T47D (cell line): ENCODE measurements around the gene PFKFB4.

ENCODE experiments used
- DNase-seq, 2 experiments: peaks; one replicate each; pipeline versions ENCODE4 v3.0.0 to v3.0.0-alpha.2; 2011 to 2012; ENCODE audit warnings: low read depth in 1 of 2, low spot score in 1 of 2
- JUND ChIP-seq: IDR thresholded peaks from 2 replicates; pipeline ENCODE4 v1.6.1; 2012; ENCODE audit warnings: low read depth
- in situ Hi-C: cut with HindIII; loops from 2 replicates; pipeline ENCODE4 v1.10.0; 2016; ENCODE audit warnings: low sequenced_read_pairs, low pct_unique_long_range_greater_than_20kb

PFKFB4 gene

GRCh38 chr3:48594417-48595049, 37.9 kb upstream of the PFKFB4 start:
- in situ Hi-C loops, result no loop called here
- no peak for TF ChIP-seq JUND
- no peak for DNase-seq

DNA sequence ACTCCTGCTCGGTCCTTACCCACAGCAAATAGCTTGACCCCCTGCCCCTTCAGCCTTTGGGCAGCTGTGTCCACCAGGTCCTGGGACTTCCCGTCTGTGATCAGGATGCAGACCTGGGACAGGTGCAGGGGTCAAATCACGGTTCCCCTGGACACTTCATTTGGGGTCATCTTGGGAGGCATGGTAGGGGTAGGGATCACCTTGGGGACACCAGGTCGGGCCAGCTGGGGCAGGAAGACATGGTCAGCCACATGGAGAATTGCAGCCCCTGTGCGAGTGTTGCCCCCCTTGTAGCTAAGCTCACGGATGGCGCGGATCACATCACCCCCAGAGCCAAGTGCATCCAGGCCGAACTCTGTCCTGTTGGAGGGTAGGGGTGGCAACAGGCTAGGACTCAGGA, 36.7 kb upstream of the PFKFB4 start:
- no peak for TF ChIP-seq JUND
- in situ Hi-C loops, result no loop called here
- no peak for DNase-seq

DNA sequence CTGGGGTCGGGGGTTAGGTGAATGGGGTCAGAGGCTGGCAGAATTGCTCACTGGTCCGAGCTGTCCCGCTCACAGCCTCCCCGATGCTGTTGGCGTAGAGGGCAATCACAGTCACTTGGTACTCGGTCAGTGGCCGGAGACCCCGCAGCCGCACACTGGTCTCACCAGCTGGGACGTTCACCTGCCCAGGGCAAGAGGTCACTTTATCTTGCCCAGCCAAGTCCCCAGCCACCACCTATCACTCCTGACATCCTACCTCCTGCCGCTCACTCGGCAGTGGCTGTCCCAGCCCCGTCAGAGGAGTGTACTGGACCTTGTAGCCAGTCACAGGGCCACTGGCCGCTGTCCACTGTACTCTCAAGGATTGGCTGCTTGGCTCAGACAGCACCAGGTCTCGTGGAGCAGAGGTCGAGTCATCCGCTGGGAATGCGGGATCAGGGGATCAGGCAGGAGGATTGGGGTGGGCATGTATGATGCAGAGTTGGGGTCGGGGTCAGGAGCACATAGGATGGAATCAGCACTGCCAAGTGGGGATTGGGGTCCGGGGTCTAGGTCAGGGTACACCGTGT, 36.0 kb upstream of the PFKFB4 start:
- TF ChIP-seq JUND, result no peak
- no peak for DNase-seq
- in situ Hi-C loops, result no loop called here

DNA sequence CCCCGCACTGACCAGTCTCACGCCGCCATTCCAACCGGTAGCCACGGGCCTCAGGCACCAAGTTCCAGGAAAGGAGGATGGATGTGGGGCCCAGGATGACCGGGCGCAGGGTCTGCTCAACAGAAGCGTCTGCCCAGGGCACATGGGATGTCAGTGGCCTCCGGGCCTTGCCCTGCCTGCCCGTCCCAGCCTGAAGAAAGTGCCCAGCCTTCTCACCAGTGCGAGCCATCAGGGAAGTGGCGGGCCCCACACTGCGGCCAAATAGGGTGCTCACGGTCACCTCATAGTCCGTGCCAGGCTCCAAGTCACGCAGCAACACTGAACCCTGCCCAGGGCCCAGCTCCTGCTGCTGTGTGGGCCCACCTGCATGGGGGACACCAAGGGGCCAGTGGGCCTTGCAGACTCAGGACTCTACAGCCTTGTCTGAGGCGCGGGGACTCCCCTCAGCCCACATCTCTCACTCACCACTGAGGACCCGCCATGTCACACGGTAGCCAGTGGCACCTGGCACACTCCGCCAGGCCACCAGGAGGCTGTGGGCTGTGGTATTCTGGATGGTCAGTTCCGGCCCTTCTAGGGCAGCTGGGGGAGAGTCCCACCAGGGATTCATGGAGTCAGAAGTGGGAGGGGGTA, 35.4 kb upstream of the PFKFB4 start:
- no peak for DNase-seq
- in situ Hi-C loops, result no loop called here
- TF ChIP-seq JUND, result no peak

GRCh38 chr3:48591436-48591835, 34.8 kb upstream of the PFKFB4 start:
- no peak for DNase-seq
- no peak for TF ChIP-seq JUND
- in situ Hi-C loops, result no loop called here

- in situ Hi-C loops, result no loop called here
- DNase-seq, result no peak
- TF ChIP-seq JUND, result no peak
Observed at GRCh38 chr3:48588230-48588629, 31.6 kb upstream of the PFKFB4 start.

DNA sequence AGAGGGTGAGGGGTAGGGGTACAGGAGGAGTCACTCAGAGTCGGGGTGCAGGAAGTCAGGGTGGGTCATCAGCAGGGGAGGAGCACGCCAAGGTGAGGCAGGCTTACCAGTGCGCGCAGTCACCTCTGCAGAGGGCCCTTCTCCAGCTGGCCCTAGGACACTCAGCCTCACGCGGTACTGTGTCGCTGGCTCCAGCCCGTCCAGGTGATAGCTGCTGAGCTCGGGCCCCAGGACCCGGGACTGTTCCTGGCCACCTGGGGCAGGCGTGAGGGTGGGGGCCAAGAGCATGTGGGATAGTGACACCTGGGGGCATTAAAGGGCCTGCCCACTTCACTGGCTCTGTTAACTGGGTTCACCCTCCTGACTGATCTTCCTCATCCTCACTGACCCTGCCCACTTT, 31.1 kb upstream of the PFKFB4 start:
- no peak for TF ChIP-seq JUND
- in situ Hi-C loops, result no loop called here
- no peak for DNase-seq

GRCh38 chr3:48585411-48585810, 28.8 kb upstream of the PFKFB4 start:
- DNase-seq, result no peak
- no peak for TF ChIP-seq JUND
- in situ Hi-C loops, result no loop called here

- in situ Hi-C loops, result no loop called here
- no peak for TF ChIP-seq JUND
- no peak for DNase-seq
Observed at GRCh38 chr3:48584836-48585235, 28.2 kb upstream of the PFKFB4 start.

- in situ Hi-C loops, result no loop called here
- TF ChIP-seq JUND, result no peak
Observed at GRCh38 chr3:48581621-48582481, 25.2 kb upstream of the PFKFB4 start.

GRCh38 chr3:48576647-48577046, 20.0 kb upstream of the PFKFB4 start:
- in situ Hi-C loops, result no loop called here
- DNase-seq, result no peak
- no peak for TF ChIP-seq JUND

More at GRCh38 chr3:48581621-48582481, 25.2 kb upstream of the PFKFB4 start:
- no peak for DNase-seq

DNA sequence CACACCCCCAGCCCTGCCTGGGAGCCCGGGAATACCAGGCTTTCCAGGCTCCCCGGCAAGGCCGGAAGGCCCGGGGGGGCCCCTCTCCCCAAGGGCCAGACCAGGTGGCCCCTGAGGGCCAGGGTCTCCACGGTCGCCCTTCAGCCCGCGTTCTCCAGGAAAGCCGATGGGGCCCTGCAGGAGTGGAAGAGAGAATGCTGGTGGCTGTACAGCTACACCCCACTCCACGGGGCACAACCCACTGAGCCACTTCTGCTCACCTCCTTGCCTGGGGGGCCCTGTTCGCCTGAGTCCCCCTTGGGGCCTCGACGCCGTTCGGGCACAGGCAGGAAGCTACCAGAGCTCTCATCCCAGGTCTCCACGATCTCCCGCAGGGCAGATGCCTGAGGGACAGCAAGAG, 18.8 kb upstream of the PFKFB4 start:
- no peak for DNase-seq
- in situ Hi-C loops, result no loop called here
- no peak for TF ChIP-seq JUND
